ENCODE data around the gene SFI1. TPM values are rescaled to one million over a fixed set of nuclear protein-coding genes. Genes with fewer than 3 reads are reported as not detected.

Gene SFI1
- total RNA-seq, 1 experiment from 2014 or later: 61.6 TPM

GRCh38 chr22:31610611-31611010, 114.3 kb downstream of the SFI1 start:
- DNase-seq (ENCODE audit: low spot score): no peak
- Histone ChIP-seq H3K27ac (ENCODE audit: low read depth, low read length, poor library complexity, severe bottlenecking) (no peak overlapping the region), H3K27me3 (replicated peaks; ENCODE audit: insufficient read depth, low read depth, low read length, poor library complexity) (no peaks in the 10 kb centered on the region), H3K4me1 (ENCODE audit: insufficient read depth, low read length, poor library complexity, severe bottlenecking) (no peaks in the 10 kb centered on the region), H3K36me3 (ENCODE audit: insufficient read depth, low read length, poor library complexity, severe bottlenecking) (peaks cover 2% of the 10 kb centered on the region), H3K9me3 (ENCODE audit: low read depth, low read length, poor library complexity, severe bottlenecking) (no peaks in the 10 kb centered on the region), H3K4me3 (ENCODE audit: low read depth, low read length, poor library complexity, severe bottlenecking) (no peak overlapping the region)
- TF ChIP-seq EZH2 (IDR thresholded peaks at IDR 0.05; ENCODE audit: borderline replicate concordance, low read depth, low read length, poor library complexity, severe bottlenecking): no peak
- no peak for TF ChIP-seq CTCF (conservative IDR thresholded peaks at IDR 0.05; ENCODE audit: low read depth, low read length)
- CTCF ChIA-PET: no interaction called here
- intact Hi-C loops (cut with micrococcal nuclease; ENCODE audit: unreplicated experiment): no loop called here
- POLR2A ChIA-PET (ENCODE audit: low non-redundant PET): no interaction called here
- BruUV-seq (replicated peaks): no TSS peak

- intact Hi-C loops (cut with micrococcal nuclease; ENCODE audit: unreplicated experiment): no loop called here
- no peaks in the 10 kb centered on the region for H3K4me1 ChIP-seq (ENCODE audit: insufficient read depth, low read length, poor library complexity, severe bottlenecking)
- no peak overlapping the region for H3K4me3 ChIP-seq (ENCODE audit: low read depth, low read length, poor library complexity, severe bottlenecking)
- no peak for DNase-seq (ENCODE audit: low spot score)
- H3K27me3 ChIP-seq (replicated peaks; ENCODE audit: insufficient read depth, low read depth, low read length, poor library complexity): no peaks in the 10 kb centered on the region
- BruUV-seq (replicated peaks): no TSS peak
- H3K27ac ChIP-seq (ENCODE audit: low read depth, low read length, poor library complexity, severe bottlenecking): no peak overlapping the region
- TF ChIP-seq CTCF (conservative IDR thresholded peaks at IDR 0.05; ENCODE audit: low read depth, low read length) (no peak), EZH2 (IDR thresholded peaks at IDR 0.05; ENCODE audit: borderline replicate concordance, low read depth, low read length, poor library complexity, severe bottlenecking) (no peak)
- ChIA-PET CTCF (no interaction called here), POLR2A (ENCODE audit: low non-redundant PET) (no interaction called here)
- no peaks in the 10 kb centered on the region for H3K9me3 ChIP-seq (ENCODE audit: low read depth, low read length, poor library complexity, severe bottlenecking)
- H3K36me3 ChIP-seq (ENCODE audit: insufficient read depth, low read length, poor library complexity, severe bottlenecking): peaks cover 2% of the 10 kb centered on the region
Measured at GRCh38 chr22:31611061-31611760, 114.9 kb downstream of the SFI1 start.

GRCh38 chr22:31612891-31613285, 116.6 kb downstream of the SFI1 start:
- DNase-seq (ENCODE audit: low spot score): no peak
- TF ChIP-seq EZH2 (IDR thresholded peaks at IDR 0.05; ENCODE audit: borderline replicate concordance, low read depth, low read length, poor library complexity, severe bottlenecking) (no peak), CTCF (conservative IDR thresholded peaks at IDR 0.05; ENCODE audit: low read depth, low read length) (no peak)
- intact Hi-C loops (cut with micrococcal nuclease; ENCODE audit: unreplicated experiment): no loop called here
- ChIA-PET CTCF (no interaction called here), POLR2A (ENCODE audit: low non-redundant PET) (no interaction called here)
- H3K4me1 ChIP-seq (ENCODE audit: insufficient read depth, low read length, poor library complexity, severe bottlenecking): no peaks in the 10 kb centered on the region
- H3K4me3 ChIP-seq (ENCODE audit: low read depth, low read length, poor library complexity, severe bottlenecking): no peak overlapping the region
- no peak overlapping the region for H3K27ac ChIP-seq (ENCODE audit: low read depth, low read length, poor library complexity, severe bottlenecking)
- H3K9me3 ChIP-seq (ENCODE audit: low read depth, low read length, poor library complexity, severe bottlenecking): no peaks in the 10 kb centered on the region
- no peaks in the 10 kb centered on the region for H3K27me3 ChIP-seq (replicated peaks; ENCODE audit: insufficient read depth, low read depth, low read length, poor library complexity)
- H3K36me3 ChIP-seq (ENCODE audit: insufficient read depth, low read length, poor library complexity, severe bottlenecking): peaks cover 5% of the 10 kb centered on the region
- BruUV-seq (replicated peaks): no TSS peak
